Stomach smooth muscle (tissue), 2 donors: ENCODE data around the gene ELOF1.

Source experiments
- H3K27ac ChIP-seq: one replicate; pipeline ENCODE4 v1.7.0; 2013; ENCODE audit warnings: mild to moderate bottlenecking, low read length, inconsistent platforms
- H3K27me3 ChIP-seq, 2 donors: one replicate each; pipeline ENCODE4 v1.7.0; 2013; ENCODE audit warnings: low read length in 2 of 2; ENCODE audit not compliant: insufficient read depth in 2 of 2, control insufficient read depth in 1 of 2
- H3K36me3 ChIP-seq, 2 donors: one replicate each; pipeline ENCODE4 v1.7.0; 2013; ENCODE audit warnings: low read length in 2 of 2; ENCODE audit not compliant: control insufficient read depth in 2 of 2, insufficient read depth in 2 of 2
- H3K4me1 ChIP-seq: one replicate; pipeline ENCODE4 v1.7.0; 2013; ENCODE audit warnings: low read length; ENCODE audit not compliant: control insufficient read depth, insufficient read depth
- H3K4me3 ChIP-seq, 2 donors: one replicate each; pipeline ENCODE4 v1.7.0; 2013; ENCODE audit warnings: low read length in 2 of 2
- H3K9ac ChIP-seq, 2 donors: one replicate each; pipeline ENCODE4 v1.7.0; 2013; ENCODE audit warnings: low read length in 2 of 2, mild to moderate bottlenecking in 1 of 2
- H3K9me3 ChIP-seq, 2 donors: one replicate each; pipeline ENCODE4 v1.7.0; 2013; ENCODE audit warnings: low read length in 2 of 2; ENCODE audit not compliant: control insufficient read depth in 2 of 2
- donor health status: healthy.
- donor health status: Pancreatic carcinoma.

ELOF1 gene

GRCh38 chr19:11505032-11505503 is 54.0 kb downstream of the ELOF1 start:
- Histone ChIP-seq H3K4me3 (peak overlapping the region; percentile 82 to 84), H3K27me3 (no peaks in the 10 kb centered on the region), H3K9me3 (no peaks in the 10 kb centered on the region), H3K4me1 (peaks cover 9% of the 10 kb centered on the region), H3K27ac (peak overlapping the region; percentile 90), H3K9ac (peak overlapping the region; percentile 78 to 87), H3K36me3 (no peaks in the 10 kb centered on the region)

GRCh38 chr19:11504502-11505031 is 54.5 kb downstream of the ELOF1 start:
- Histone ChIP-seq H3K36me3 (no peaks in the 10 kb centered on the region), H3K4me1 (peaks cover 9% of the 10 kb centered on the region), H3K9ac (peak overlapping the region; percentile 74 to 87), H3K27ac (peak overlapping the region; percentile 90), H3K27me3 (no peaks in the 10 kb centered on the region), H3K9me3 (no peaks in the 10 kb centered on the region), H3K4me3 (peak overlapping the region; percentile 82 to 84)
